ENCODE results near the gene SLC25A19.
A peak's percentile ranks its signal among the peaks of the same experiment; 100 is the strongest.

Gene SLC25A19

DNA sequence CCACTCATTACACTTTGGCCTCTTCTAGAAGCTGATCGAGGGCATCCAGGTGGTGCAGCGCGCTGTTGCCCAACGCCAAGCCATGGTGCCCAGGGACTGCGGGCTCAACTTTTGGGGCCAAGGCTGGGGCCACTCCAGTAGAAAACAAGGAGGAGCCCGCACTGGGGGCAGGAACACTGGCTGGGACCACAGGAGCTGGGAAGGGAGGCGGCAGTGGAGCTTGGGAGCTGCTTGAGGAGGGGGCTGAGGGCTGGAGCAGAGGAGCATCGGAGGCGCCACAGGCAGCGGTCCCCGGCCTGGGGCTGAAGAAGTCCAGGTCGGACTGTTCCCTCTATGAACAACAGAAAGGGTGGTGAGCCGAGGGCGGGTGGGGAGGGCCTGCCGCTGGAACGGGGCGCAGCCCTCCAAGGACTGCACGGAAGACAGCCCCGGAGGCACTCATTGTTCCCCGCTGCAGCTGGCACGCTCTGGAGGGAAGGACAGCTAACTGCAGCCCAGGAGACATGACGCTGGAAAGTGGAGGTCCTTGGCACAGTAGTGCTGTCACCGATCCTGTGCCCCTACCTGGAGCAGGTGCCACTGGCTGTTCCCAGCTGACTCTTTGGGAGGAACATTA, 49.3 kb downstream of the SLC25A19 start:
- no peak for DNase-seq

DNA sequence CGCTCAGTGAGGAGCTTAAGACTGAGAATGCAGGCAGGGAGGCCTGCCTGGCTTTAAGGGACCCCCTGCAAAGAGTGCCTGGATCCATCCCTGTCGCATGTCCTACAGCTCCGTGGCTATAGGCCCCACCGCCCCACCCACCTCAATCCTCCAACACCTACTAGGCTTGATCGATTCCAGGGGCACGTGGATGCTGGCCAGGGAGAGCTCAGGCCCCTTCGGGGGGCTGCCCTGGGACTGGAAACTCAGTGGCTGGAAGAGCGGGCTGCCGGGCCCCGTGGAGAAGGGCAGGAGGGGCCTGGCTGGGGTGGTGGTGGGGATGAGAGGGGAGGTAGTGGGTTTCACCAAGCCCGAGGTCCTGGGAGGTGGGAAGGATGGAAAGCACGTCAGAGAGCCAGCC, 50.0 kb downstream of the SLC25A19 start:
- no peak for DNase-seq

DNA sequence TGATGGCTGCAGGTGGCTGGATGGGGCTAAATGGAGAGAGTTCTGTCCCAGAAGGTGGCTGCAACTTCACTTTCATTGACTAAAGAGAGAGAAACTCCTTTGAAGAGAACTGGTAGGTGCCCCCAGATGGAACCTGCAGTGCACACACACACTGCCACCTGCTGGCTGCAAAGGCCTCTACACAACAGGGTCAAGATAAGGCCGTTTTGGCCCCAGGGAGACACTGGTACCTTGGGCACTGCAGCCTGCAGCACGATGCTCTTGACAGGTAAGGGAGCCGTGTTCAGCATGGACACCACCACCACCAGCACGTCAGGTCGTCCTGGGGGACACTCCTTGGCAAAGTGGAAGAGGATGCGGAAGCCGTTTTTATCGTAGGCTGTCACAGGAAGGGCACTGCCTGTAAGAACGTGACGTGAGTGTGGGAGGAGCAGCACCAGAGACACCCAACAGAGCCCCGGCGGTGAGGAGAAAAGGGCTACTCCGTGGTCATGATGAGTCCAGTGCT, 50.5 kb downstream of the SLC25A19 start:
- peak; percentile 67 for DNase-seq

GRCh38 chr17:75238020-75238580, 51.1 kb downstream of the SLC25A19 start:
- no peak for DNase-seq

DNA sequence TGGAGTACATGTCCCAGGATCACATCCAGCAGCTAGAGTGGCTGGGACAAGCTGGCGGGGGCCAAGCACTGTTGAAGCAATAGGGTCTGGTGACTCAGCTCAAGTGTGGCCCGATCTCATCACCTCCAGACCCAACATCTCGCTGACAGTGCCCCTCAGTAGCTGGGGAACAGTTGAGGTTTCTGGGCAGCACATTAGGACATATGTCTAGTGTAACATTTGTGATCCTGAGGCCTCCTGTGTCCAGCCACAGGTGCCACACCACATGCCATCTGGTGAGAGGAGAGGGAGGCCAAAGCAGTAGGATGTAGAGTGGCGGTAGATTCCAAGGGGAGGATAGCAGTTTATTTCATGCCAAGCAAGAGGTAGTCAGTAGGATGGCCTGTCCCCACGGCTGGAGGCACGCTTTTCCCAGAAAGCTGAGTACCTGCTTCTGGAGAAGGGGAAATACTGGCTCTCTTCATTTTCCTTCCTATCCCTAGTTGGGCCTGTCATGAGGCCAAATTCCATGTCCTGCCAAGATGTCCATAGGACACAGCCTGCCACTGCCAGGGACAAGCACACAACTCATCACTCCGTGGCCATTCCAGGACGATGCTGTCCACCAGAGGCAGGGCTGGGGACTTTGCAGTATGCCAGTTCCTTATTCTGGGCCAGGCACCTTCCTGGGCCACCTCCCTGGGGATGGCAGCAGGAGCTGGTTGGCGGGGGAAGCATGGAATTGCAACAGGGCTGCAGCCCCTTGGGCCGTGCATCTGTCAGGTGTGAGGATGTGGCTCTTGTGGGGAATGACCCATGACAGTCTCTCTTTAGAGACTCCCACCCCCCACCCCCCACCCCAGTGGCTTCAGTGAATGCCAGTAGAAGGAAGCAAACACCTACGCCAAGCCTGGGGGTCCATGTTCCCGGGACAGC, 51.9 kb downstream of the SLC25A19 start:
- no peak for DNase-seq

- DNase-seq, result no peak
Observed at GRCh38 chr17:75232786-75233185, 56.4 kb downstream of the SLC25A19 start.

DNA sequence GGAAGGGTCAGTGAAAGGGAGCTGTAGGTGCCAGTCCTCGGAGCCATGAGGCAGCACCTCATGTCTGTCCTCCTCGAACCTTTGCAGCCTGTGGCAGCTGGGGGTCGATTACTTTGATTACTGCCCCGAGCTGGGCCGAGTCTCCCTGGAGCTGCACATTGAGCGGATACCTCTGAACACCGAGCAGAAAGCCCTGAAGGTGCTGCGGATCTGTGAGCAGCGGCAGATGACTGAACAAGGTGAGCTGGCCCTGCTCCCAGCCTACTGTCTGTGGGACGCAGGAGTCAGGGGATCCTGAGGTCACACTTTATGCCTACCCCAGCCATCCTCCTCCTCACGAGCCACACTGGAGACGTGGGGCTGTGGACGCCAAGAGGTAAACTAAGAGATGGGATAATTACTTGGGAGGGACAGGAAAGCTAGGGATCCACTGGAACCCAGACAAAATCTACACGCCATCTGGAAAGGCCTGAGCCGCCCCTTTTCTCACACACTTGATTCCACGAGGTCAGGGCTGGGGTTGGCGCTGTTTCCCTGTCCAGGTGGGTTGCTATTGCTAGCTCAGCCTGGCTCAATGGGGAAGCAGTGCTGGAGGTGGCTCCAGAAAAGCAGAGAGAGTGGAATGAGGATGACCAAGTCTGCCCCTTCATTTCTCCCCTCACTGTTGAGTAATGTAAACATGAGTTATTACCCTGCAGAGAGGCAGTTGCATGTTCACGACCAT, 57.3 kb downstream of the SLC25A19 start:
- no peak for DNase-seq

DNA sequence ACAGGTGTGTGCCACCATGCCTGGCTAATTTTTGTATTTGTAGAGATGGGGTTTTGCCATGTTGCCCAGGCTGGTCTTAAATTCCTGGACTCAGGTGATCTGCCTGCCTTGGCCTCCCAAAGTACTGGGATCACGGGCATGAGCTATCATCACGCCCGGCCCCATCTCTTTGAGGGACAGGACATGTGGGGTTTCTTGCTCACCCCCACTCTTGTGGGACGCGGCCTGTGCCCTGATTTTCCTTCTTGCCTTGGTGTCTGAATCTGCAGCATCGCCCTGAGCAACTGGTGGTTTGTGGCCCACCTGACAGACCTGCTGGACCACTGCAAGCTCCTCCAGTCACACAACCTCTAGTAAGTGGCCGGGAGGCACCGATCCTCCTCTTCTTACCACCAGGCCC, 58.2 kb downstream of the SLC25A19 start:
- DNase-seq, result no peak

DNA sequence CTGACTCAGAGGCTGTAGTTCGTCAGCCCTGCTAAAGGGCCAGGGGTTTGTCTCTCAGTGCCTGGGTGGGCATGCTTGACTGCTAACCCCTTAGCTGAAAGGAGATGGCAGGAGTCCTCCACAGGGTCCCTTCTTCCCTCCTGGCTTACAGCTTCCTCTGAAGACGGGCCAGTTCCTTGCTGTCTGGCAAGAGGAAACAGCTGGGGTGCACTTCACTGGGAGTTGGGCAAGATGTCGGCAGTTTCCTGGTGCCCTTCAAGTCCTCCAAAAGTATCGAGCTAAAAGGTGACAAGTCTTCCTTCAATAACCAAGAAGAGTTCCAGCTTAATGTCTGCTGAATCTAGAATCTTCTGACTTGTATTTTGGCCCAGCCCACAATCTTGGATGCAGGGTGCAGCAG, 60.4 kb downstream of the SLC25A19 start:
- DNase-seq, result no peak

DNA sequence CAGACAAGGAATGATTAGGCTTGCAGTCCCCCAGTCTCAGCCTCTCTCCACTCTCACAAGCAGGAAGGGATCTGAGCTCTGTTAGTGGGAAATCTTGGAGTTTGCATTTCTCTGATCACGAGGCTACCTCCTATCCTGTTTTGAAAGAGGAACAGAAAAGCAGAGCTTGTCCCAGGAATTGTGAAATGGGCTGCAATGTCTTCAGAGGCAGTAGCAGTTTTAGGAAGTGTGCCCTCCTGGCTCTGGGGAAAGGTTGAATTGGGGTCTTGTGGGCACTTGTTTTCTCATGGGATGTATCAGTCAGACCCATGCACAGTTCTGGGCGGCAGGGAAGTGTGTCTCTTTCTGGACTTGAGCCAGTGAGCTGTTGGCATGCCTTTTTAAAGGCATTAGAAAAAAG, 60.9 kb downstream of the SLC25A19 start:
- no peak for DNase-seq

DNA sequence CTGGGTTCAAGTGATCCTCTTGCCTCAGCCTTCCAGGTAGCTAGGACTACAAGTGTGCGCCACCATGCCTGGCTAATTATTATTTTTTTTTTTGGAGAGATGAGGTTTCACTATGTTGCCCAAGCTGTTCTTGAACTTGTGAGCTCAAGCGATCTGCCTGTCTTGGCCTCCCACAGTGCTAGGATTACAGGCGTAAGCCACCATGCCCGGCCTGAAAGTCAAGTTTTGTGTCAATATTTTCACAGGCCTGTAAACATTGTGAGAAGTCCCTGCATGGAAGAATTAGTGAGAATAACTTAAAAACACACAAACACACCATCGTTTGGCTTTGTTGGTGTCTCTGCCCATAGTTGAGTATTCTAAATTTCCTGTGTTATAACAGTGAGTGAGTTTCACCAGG, 61.5 kb downstream of the SLC25A19 start:
- no peak for DNase-seq

DNA sequence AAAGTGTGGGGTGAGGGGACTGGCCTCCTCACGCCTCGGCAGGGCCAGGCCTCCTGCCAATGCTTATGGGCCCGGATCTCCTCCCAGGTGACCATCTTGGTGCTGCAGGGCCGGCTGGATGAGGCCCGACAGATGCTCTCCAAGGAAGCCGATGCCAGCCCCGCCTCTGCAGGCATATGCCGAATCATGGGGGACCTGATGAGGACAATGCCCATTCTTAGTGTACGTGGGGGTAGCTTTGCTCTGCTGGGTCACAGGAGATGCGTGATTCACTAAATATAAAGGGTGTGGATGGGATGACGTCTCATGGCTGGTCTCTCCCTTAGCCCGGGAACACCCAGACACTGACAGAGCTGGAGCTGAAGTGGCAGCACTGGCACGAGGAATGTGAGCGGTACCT, 64.2 kb downstream of the SLC25A19 start:
- no peak for DNase-seq
